ENCODE data around the gene DNAJB6.

The DNAJB6 gene

DNA sequence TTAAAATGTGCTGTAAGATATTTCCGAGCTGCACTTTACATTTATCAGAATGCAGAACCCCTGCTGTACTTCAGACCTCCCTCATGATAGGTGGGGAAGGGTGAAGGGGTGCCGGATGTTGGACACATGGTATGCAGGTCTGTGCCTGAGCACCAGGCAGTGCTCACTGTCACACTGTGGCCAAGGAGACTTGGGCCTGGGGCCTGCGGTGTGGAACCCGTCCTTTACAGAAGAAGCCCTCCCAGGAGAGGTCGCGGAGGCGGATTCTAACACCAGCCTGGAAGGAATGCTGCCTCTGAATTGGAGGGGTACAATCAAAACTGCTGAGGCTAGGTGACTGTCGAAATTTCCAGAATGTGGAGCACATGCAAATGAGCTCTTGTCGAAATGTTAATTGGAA lies 34.5 kb downstream of the DNAJB6 start:
- DNase-seq = no peak

GRCh38 chr7:157372300-157373232 lies 35.8 kb downstream of the DNAJB6 start:
- no peak for DNase-seq

DNA sequence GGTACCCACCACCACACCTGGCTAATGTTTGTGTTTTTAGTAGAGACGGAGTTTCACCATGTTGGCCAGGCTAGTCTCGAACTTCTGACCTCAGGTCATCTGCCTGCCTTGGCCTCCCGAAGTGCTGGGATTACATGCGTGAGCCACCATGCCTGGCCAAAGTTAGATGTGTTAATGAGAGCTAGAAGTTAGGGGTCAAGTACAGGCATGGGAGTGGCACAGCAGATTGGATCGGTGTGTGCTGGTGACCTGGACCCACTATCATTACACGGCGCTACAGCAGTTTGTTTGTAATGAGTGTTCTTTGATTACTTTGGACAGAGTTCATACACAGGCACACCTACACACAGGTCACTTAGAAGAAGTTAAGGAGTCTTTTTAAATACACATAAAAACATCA lies 36.7 kb downstream of the DNAJB6 start:
- no peak for DNase-seq

GRCh38 chr7:157375410-157375809 lies 38.6 kb downstream of the DNAJB6 start:
- no peak for DNase-seq

DNA sequence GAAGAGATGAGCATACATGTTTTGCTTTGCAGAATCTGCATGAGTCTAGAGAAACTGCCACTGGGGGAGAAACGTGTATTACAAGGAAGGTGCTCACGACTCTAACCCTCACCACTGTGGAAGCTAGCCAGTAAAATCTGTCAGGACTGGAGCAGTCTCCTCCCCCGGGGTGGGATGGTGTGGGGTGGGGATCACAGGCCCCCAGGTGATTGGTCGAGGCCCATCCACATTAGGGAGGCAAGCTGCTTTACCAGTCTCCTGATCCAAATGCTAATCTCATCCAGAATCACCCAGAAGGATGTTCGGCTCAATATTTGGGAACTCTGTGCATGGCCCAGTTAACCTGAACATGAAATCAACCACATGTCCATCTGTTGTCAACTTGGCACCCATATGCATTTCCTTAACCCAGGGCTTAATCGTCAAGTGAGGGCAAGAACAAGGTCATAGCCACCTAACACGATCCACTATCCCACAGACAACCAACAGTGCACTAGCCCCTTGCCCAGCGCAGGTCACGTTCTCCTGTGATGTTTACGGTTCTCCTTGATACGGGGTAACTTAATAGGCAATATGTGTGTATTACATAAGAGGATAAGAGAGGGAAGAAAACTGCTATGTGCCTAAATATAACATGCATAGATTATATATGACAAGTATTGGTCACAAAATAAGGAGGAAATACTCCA lies 40.8 kb downstream of the DNAJB6 start:
- no peak for DNase-seq

DNA sequence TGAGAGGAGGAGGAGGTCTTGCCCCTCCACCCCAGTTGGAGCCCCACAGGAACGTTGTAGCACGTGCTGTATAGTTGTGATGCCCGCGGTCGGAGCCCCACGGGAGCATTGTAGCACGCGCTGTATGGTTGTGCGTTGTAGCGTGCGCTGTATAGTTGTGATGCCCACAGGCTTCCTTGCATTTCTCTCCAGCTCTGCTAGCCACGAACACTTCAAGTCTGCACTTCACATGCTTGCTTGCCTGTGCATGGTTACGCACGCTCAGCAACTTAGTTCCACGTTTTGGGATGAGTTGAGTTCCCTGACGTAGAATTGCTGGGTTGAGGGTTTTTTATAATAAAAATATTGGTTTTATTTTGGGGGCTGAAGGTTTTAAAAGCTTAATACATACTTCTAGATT lies 41.6 kb downstream of the DNAJB6 start:
- DNase-seq = no peak

DNA sequence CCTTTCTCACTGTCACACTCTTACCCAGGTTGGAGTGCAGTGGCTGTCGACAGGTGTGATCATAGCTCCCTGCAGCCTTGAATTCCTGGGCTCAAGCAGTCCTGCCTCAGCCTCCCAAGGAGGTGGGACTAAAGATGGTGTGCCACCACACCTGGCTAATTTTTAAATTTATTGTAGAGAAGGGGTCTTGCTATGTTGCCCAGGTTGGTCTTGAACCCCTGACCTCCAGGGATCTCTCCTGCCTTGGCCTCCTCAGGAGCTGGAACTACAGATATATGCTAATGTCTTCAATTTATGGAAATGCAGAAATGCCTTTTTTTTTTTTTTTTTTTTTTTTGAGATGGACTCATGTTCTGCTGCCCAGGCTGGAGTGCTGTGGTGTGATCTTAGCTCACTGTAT lies 42.7 kb downstream of the DNAJB6 start:
- no peak for DNase-seq

DNA sequence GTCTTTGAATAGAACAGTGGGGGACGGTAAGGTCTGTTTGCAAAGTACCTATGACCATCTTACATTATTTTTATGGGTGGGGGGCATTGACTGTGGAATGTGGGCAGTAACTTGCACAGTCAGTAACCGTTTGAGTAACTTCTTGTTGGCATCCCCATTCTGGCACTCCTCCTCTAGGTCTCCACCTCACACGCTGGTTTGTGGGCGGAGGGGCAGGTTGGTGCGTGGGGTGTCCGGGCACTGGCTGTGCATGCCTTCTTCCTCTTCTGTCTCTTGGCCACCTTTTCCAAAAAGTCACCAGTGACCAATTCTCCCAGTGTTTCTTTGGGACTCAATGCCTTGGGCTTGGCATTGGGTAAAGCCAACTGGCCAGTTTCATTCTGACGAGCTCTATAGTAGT lies 43.6 kb downstream of the DNAJB6 start:
- no peak for DNase-seq

- no peak for DNase-seq
These were observed 47.1 kb downstream of the DNAJB6 start for GRCh38 chr7:157383868-157384267.

DNA sequence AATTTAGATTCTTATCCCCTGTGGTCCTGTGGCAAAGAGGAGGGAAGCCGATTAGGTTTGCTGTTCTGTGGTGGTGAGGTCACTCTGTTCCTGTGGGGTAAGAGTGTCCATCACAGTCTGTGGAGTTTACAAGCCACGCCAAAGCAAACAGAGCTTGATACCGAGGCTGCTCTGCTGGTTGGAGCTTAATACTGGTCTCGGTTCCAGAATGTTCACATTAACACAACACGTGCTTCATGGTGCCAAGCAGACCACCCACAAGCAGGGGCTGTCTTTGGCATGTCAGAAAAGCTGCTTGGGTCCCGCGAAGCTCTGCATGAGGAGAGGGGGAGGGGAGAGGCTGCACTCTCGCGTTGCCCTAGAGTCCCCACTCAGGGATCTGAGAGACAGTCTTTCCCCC lies 47.5 kb downstream of the DNAJB6 start:
- no peak for DNase-seq

- DNase-seq = peak; percentile 85
These were observed 50.4 kb downstream of the DNAJB6 start for GRCh38 chr7:157386979-157387800.

DNA sequence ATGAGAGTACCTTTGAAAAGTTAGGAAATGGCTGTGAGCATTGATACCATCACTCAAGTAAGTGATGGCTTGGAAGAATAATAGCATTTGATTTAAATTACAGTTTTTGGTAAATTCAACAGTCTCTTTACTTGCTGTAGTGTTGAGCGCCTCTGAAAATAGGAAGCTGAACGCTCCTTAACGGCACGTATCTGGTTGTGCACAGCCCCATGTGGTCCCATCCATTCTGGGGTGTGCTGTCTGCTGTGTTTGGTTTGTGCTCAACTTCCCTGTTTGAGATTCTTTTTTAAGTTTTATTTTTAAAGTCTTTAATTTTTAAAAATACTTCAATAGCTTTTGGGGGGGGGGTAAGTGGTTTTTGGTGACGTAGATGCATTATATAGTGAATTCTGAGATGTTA lies 51.5 kb downstream of the DNAJB6 start:
- no peak for DNase-seq

DNA sequence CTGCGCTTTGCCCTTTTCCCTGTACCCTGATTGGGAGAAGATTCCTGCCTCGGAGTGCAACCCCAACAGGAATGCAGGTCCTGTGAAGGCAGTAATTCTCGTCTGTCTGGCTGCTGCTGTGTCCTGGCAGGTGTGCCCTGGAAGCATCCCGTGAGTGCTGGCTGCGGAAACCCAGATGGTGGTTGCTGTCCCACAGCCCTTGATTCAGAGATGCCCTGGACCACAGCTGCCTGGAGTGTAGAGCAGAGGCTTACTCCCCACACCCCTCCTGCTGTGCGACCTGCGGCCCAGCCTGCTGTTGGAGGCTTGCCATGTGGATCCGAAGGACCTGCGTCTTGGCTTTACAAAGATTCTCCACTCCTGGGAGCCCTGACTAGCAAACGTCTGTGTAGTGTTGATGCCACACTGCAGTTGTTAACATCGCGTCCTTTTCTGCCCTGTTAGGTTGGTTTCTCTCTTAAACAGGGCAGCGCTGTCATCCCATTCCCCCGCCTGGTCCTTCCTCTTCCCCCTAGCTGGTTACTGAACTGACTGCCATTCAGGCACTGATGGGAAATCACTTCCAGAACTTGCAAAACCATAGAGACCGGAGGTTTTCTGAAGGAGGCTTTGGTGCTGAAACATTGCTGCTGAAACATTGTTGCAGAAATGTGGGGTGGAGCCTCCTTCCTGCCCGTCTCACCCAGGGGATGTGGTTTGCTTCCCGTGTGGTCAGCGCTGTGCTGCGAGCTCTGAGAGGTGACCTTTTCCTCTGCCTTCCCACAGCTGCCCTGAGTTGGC lies 53.3 kb downstream of the DNAJB6 start:
- DNase-seq = peak; percentile 39

DNA sequence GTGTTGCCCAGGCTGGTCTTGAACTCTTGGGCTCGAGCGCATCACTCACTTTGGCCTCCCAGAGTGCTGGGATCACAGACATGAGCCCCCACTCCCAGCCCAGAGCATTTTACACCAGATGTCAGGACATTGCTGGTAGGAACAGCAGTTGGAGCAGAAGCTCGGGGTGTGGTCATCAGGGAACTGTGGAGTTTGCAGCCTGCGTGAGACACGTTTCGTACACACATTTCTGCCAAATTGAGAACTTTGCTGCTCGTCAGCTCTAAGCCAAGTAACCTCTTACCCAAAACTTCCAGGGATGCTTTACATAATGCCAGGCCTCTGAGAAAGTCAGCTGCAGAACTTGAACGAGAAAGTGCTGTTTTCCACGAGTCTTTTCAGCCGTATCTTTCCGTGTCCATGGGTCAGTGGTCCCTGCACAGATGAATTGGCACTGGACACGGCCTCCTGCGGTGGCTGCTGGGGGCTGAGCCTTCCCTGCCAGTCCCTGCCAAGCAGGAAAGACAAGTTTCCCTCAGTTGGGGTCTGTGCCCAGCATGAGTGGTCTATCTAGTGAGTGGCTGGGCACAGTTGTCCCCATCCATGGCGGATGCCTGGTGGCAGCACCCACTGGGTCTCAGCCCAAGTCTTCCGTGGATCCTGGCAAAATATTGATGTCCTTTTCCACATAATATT lies 54.4 kb downstream of the DNAJB6 start:
- peak; percentile 21 for DNase-seq

DNA sequence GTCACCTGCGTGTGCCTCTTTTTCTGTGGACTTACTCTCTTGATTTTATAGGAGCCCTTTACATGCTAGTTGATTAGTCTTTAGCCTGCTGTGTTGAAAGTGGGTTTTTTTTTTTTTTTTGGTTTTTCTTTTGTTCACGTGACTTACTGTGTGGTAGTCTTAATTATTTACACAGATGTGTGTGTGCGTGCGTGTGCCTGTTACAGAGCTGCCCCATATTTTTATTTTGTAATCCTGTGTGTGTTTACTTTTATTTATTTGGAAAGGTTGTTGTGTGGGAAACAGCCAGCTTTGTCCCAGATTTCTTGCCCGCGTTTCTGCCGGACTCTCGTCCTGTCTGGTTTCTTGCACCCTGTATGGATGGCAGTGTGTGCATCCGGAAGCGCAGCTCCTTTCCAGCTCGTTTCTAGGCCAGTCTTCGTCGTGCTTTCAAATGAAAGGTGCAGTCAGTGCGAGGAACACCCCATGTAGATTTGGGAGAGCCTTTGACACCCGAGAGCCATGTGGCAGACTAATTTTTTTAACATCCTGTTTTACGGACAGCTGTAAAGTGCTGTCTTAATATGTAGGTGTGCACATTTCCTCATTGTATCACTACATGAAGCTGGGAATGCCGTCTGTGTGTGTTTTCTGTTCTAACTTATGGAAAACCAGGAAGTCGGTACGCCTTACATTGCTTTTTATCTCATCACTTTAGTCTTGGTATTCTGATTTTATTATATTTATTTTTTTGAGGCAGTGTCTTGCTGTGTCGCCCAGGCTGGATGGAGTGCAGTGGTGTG lies 55.6 kb downstream of the DNAJB6 start:
- peak; percentile 17 for DNase-seq

GRCh38 chr7:157394246-157395191 lies 57.7 kb downstream of the DNAJB6 start:
- peak; percentile 17 for DNase-seq

- no peak for DNase-seq
These were observed 58.4 kb downstream of the DNAJB6 start for GRCh38 chr7:157395206-157395605.

GRCh38 chr7:157396316-157397035 lies 59.7 kb downstream of the DNAJB6 start:
- peak; percentile 25 for DNase-seq

DNA sequence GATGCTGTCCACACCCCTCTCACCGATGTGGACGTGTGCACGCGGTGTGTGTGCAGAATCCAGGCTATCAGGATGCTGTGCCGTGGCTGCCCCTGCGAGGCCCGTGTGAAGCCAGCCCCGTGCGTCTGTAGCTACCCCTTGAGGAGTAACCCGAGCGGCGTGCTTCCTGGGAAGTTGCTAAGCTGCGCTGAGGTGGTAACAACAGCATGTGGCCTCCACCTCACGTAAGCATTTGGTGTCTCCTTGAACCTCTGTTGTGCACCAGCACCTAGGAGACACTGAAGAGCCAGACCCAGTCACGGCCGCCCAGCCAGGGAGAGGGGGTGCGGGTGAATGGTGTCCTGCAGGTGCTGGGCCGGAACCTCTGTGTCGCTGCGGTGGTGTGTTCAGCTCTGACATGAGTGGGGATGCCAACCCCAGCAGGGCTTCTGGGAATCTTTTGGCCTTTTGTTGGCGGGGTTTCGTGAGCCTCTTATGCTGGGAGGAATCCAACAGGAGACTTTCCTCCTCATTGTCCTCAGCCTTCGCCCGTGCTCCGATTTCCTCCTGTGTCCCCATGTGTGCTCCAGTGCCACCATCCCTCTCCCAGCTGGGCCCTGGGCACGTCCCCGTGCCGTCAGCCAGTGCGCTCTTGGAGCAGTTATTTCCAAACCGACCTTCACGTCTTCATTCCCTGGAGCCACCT lies 60.4 kb downstream of the DNAJB6 start:
- DNase-seq = no peak

All from activated CD4-positive, CD25-positive, alpha-beta regulatory T cell treated with anti-CD3 and anti-CD28 coated beads, Interleukin-2, amount 50 U/mL, for 72 hours (primary cell).